Activated CD4-positive, CD25-positive, alpha-beta regulatory T cell (primary cell): ENCODE data around the gene ACE2.
"Not testable (repeated sequence)": the region's sequence is repeated elsewhere in the genome, so short reads cannot be mapped to it uniquely, and the experiment has no call there.

Source experiments
- DNase-seq, 4 experiments: peaks; one replicate each; lab custom pipeline; 2025; lab: John Stamatoyannopoulos, UW

Gene ACE2

GRCh38 chrX:15600745-15601144 lies at the start of gene ACE2:
TSS of gene ACE2 (minus strand) at chrX:15600960. CDS start at chrX:15600911, 49 bp downstream.
- no peak for DNase-seq

- not testable (repeated sequence) for DNase-seq
These were observed 46.8 kb upstream of the ACE2 start for GRCh38 chrX:15647510-15647909.

GRCh38 chrX:15646543-15646942 lies 45.8 kb upstream of the ACE2 start:
- DNase-seq: no peak

- DNase-seq: no peak
These were observed 45.3 kb upstream of the ACE2 start for GRCh38 chrX:15646031-15646430.

GRCh38 chrX:15645266-15645665 lies 44.5 kb upstream of the ACE2 start:
- no peak for DNase-seq

GRCh38 chrX:15644560-15644872 lies 43.8 kb upstream of the ACE2 start:
- no peak for DNase-seq

GRCh38 chrX:15643786-15644559 lies 43.2 kb upstream of the ACE2 start:
- no peak for DNase-seq

- DNase-seq: no peak
These were observed 30.9 kb upstream of the ACE2 start for GRCh38 chrX:15631637-15632036.

GRCh38 chrX:15623054-15623453 lies 22.3 kb upstream of the ACE2 start:
- no peak for DNase-seq

GRCh38 chrX:15619053-15619755 lies 18.4 kb upstream of the ACE2 start:
- no peak for DNase-seq

- DNase-seq: no peak
These were observed 16.4 kb upstream of the ACE2 start for GRCh38 chrX:15617111-15617510.

- DNase-seq: no peak
These were observed 15.8 kb upstream of the ACE2 start for GRCh38 chrX:15616531-15616930.

GRCh38 chrX:15607067-15607466 lies 6.3 kb upstream of the ACE2 start:
- no peak for DNase-seq

- DNase-seq: no peak
These were observed 5.4 kb upstream of the ACE2 start for GRCh38 chrX:15606136-15606535.

GRCh38 chrX:15605226-15605625 lies 4.5 kb upstream of the ACE2 start:
- DNase-seq: no peak

GRCh38 chrX:15602761-15603160 lies 2.0 kb upstream of the ACE2 start:
- no peak for DNase-seq

GRCh38 chrX:15601932-15602331 lies 1.2 kb upstream of the ACE2 start:
- DNase-seq: no peak

- DNase-seq: no peak
These were observed 711 bp downstream of the ACE2 start for GRCh38 chrX:15600049-15600448.

- no peak for DNase-seq
These were observed 1.3 kb downstream of the ACE2 start for GRCh38 chrX:15599461-15599860.

- no peak for DNase-seq
These were observed 2.7 kb downstream of the ACE2 start for GRCh38 chrX:15598026-15598425.

GRCh38 chrX:15594371-15594770 lies 6.4 kb downstream of the ACE2 start:
- DNase-seq: no peak

- DNase-seq: no peak
These were observed 20.7 kb downstream of the ACE2 start for GRCh38 chrX:15579778-15580747.

GRCh38 chrX:15576019-15576418 lies 24.7 kb downstream of the ACE2 start:
- DNase-seq: no peak
